ENCODE measurements around the gene BRINP2. TPM values are rescaled to one million over a fixed set of nuclear protein-coding genes. Genes with fewer than 3 reads are reported as not detected.

Gene BRINP2
- total and polyA plus RNA-seq, 2 of the 4 experiments (the other 2 are of a cell fraction): not detected

DNA sequence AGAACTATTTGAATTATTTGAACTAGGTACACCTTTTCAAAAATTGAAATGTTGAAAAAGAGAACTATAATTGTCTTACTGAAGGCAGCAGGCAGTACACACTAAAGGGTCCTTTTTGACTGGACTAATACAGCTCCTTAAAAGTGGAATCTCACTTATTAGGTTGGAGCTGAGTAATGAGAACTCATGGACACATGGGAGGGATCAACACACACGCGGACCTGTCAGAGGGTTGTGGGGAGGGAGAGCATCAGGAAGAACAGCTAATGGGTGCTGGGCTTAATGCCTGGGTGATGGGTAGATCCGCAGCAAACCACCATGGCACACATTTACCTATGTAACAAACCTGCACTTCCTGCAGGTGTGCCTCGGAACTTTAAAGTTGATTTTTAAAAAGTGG lies 145.0 kb downstream of the BRINP2 start:
- in situ Hi-C loops (cut with MboI; ENCODE audit: low sequenced_read_pairs): no loop called here
- Histone ChIP-seq H3K27me3 (ENCODE audit: control insufficient read depth, insufficient read depth, low read length) (no peaks in the 10 kb centered on the region), H2BK15ac (ENCODE audit: low read depth, low read length) (no peak overlapping the region), H2AFZ (replicated peaks; ENCODE audit: low read length, poor library complexity) (no peak overlapping the region), H2BK5ac (ENCODE audit: low read depth, low read length, poor library complexity, severe bottlenecking) (no peak overlapping the region), H4K20me1 (ENCODE audit: insufficient read depth, low read length) (no peaks in the 10 kb centered on the region; the same call in 1 of the 2 replicates), H3K4me2 (ENCODE audit: low read depth, low read length) (no peak overlapping the region), H3K9me3 (ENCODE audit: control insufficient read depth, insufficient read depth, low read length) (no peaks in the 10 kb centered on the region), H3K79me1 (ENCODE audit: low read depth in 1 of 2, low read length in 2 of 2) (no peaks in the 10 kb centered on the region), H3K14ac (replicated peaks; ENCODE audit: low read depth, low read length) (no peak overlapping the region), H4K5ac (ENCODE audit: low read depth, low read length) (no peak overlapping the region), H2BK120ac (ENCODE audit: low read depth, low read length) (no peak overlapping the region), H3K36me3 (ENCODE audit: control insufficient read depth, insufficient read depth, low read length) (no peaks in the 10 kb centered on the region), H3K18ac (ENCODE audit: low read depth, low read length) (no peak overlapping the region), H3K9ac (ENCODE audit: low read depth, low read length) (no peak overlapping the region), H4K91ac (ENCODE audit: insufficient read depth, low read depth, low read length) (no peak overlapping the region), H2BK20ac (ENCODE audit: low read depth, low read length) (no peak overlapping the region), H3K56ac (ENCODE audit: extremely low read depth, insufficient read depth, low read length) (no peak overlapping the region), H3K4me1 (ENCODE audit: control insufficient read depth, insufficient read depth, low read length) (no peaks in the 10 kb centered on the region), H2AK5ac (ENCODE audit: low read depth, low read length) (no peak overlapping the region), H2AK9ac (replicated peaks; ENCODE audit: low read depth, low read length, poor library complexity) (no peak overlapping the region), H3K9me1 (ENCODE audit: insufficient read depth, low read length) (no peaks in the 10 kb centered on the region), H3K4ac (ENCODE audit: low read depth, low read length) (no peak overlapping the region), H3K4me3 (ENCODE audit: insufficient read depth, low read depth, low read length) (no peak overlapping the region), H3K27ac (ENCODE audit: insufficient read depth, low read length) (no peak overlapping the region), H3K23ac (ENCODE audit: low read depth, low read length) (no peak overlapping the region), H4K8ac (ENCODE audit: low read depth in 2 of 2, low read length in 2 of 2) (no peak overlapping the region)
- dilution Hi-C loops (cut with HindIII; ENCODE audit: low sequenced_read_pairs, unreplicated experiment): no loop called here
- intact Hi-C loops (cut with micrococcal nuclease): no loop called here
- no peak for DNase-seq
- TF ChIP-seq SMC3 (IDR thresholded peaks at IDR 0.05; ENCODE audit: low read depth, low read length): no peak
- no peak for TF ChIP-seq MAFK (IDR thresholded peaks at IDR 0.05; ENCODE audit: low read depth, low read length)
- TF ChIP-seq NFE2L2 (IDR thresholded peaks at IDR 0.05; ENCODE audit: low read depth, low read length): no peak
- TF ChIP-seq BHLHE40 (IDR thresholded peaks at IDR 0.05; ENCODE audit: low read depth, low read length): no peak
- no peak for TF ChIP-seq RCOR1 (IDR thresholded peaks at IDR 0.05; ENCODE audit: insufficient replicate concordance, low read length)
- no peak for TF ChIP-seq MAZ (IDR thresholded peaks at IDR 0.05; ENCODE audit: borderline replicate concordance, low read depth, low read length)
- TF ChIP-seq, protein P1, sequence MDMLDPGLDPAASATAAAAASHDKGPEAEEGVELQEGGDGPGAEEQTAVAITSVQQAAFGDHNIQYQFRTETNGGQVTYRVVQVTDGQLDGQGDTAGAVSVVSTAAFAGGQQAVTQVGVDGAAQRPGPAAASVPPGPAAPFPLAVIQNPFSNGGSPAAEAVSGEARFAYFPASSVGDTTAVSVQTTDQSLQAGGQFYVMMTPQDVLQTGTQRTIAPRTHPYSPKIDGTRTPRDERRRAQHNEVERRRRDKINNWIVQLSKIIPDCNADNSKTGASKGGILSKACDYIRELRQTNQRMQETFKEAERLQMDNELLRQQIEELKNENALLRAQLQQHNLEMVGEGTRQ (IDR thresholded peaks at IDR 0.05; ENCODE audit: low read depth, low read length): no peak
- TF ChIP-seq, protein P2, sequence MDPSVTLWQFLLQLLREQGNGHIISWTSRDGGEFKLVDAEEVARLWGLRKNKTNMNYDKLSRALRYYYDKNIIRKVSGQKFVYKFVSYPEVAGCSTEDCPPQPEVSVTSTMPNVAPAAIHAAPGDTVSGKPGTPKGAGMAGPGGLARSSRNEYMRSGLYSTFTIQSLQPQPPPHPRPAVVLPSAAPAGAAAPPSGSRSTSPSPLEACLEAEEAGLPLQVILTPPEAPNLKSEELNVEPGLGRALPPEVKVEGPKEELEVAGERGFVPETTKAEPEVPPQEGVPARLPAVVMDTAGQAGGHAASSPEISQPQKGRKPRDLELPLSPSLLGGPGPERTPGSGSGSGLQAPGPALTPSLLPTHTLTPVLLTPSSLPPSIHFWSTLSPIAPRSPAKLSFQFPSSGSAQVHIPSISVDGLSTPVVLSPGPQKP (IDR thresholded peaks at IDR 0.05; ENCODE audit: borderline replicate concordance, low read depth, low read length): no peak
- no peak for TF ChIP-seq POLR2A (IDR thresholded peaks at IDR 0.05; ENCODE audit: low read depth, low read length)
- TF ChIP-seq MXI1 (IDR thresholded peaks at IDR 0.05; ENCODE audit: borderline replicate concordance, low read depth, low read length): no peak
- no peak for TF ChIP-seq CEBPB (IDR thresholded peaks at IDR 0.05; ENCODE audit: low read depth, low read length)
- no peak for TF ChIP-seq FOS (IDR thresholded peaks at IDR 0.05; ENCODE audit: low read depth, low read length)
- TF ChIP-seq, protein P3, sequence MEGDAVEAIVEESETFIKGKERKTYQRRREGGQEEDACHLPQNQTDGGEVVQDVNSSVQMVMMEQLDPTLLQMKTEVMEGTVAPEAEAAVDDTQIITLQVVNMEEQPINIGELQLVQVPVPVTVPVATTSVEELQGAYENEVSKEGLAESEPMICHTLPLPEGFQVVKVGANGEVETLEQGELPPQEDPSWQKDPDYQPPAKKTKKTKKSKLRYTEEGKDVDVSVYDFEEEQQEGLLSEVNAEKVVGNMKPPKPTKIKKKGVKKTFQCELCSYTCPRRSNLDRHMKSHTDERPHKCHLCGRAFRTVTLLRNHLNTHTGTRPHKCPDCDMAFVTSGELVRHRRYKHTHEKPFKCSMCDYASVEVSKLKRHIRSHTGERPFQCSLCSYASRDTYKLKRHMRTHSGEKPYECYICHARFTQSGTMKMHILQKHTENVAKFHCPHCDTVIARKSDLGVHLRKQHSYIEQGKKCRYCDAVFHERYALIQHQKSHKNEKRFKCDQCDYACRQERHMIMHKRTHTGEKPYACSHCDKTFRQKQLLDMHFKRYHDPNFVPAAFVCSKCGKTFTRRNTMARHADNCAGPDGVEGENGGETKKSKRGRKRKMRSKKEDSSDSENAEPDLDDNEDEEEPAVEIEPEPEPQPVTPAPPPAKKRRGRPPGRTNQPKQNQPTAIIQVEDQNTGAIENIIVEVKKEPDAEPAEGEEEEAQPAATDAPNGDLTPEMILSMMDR (conservative IDR thresholded peaks at IDR 0.05; ENCODE audit: low read depth, low read length): no peak
- POLR2A ChIA-PET (ENCODE audit: unreplicated experiment): no interaction called here
- CTCF ChIA-PET: interaction anchor here (0.5 to 0.8 kb wide), 2 partner anchors 33 to 417 kb away, joined by 3 read pairs; no protein-coding TSS in a partner anchor
- ATAC-seq (ENCODE audit: low read depth): no peak
- no CpG with 5 or more reads among the region's 4 CpGs for WGBS, 2 experiments (ENCODE audit: extremely low coverage in 2 of 2, insufficient read length in 1 of 2)
- no TSS peak for BruUV-seq (replicated peaks)

Measured in IMR-90 (cell line).